WTC11 (cell line): Measurements from ENCODE around the gene EPN1. TPM values are rescaled to one million over a fixed set of nuclear protein-coding genes. Genes with fewer than 3 reads are reported as not detected.

Experiments
- AR ChIP-seq: fragments of 250-450 bp; sonication (Bioruptor Pico); IDR thresholded peaks from 2 replicates; pipeline ENCODE4 v1.9.0; 2021; ENCODE audit warnings: mild to moderate bottlenecking
- ATF1 ChIP-seq: sonication (generic); formaldehyde crosslinking; IDR thresholded peaks from 2 replicates; pipeline ENCODE4 v1.8.1; 2023; ENCODE audit warnings: mild to moderate bottlenecking, moderate library complexity, missing genetic modification reagents
- CREB1 ChIP-seq: sonication (generic); formaldehyde crosslinking; IDR thresholded peaks from 2 replicates; pipeline ENCODE4 v1.8.0; 2023; ENCODE audit warnings: mild to moderate bottlenecking, missing genetic modification reagents
- CREM ChIP-seq: sonication (generic); formaldehyde crosslinking; IDR thresholded peaks from 2 replicates; pipeline ENCODE4 v1.8.1; 2022; ENCODE audit warnings: mild to moderate bottlenecking, missing genetic modification reagents, moderate library complexity
- ETV6 ChIP-seq: sonication (generic); formaldehyde crosslinking; IDR thresholded peaks from 2 replicates; pipeline ENCODE4 v1.8.1; 2022; ENCODE audit warnings: mild to moderate bottlenecking, missing genetic modification reagents
- FOXJ3 ChIP-seq: sonication (generic); formaldehyde crosslinking; IDR thresholded peaks from 2 replicates; pipeline ENCODE4 v1.9.0; 2021; ENCODE audit warnings: missing genetic modification reagents, mild to moderate bottlenecking, borderline replicate concordance
- FOXK1 ChIP-seq: sonication (generic); formaldehyde crosslinking; IDR thresholded peaks from 2 replicates; pipeline ENCODE4 v1.8.0; 2022; ENCODE audit warnings: mild to moderate bottlenecking, moderate library complexity, missing genetic modification reagents
- FOXP1 ChIP-seq: sonication (generic); formaldehyde crosslinking; IDR thresholded peaks from 2 replicates; pipeline ENCODE4 v1.8.0; 2022; ENCODE audit warnings: missing genetic modification reagents, mild to moderate bottlenecking, moderate library complexity, borderline replicate concordance
- GRHL2 ChIP-seq: fragments of 250-450 bp; sonication (Bioruptor Pico); IDR thresholded peaks from 2 replicates; pipeline ENCODE4 v1.8.0; 2022; ENCODE audit warnings: mild to moderate bottlenecking, moderate library complexity; ENCODE audit not compliant: insufficient replicate concordance, severe bottlenecking
- GTF2I ChIP-seq: fragments of 250-450 bp; sonication (Bioruptor Pico); conservative IDR thresholded peaks from 2 replicates; pipeline ENCODE4 v1.4.0; 2021; ENCODE audit warnings: mild to moderate bottlenecking
- HMGA2 ChIP-seq: fragments of 250-450 bp; sonication (Bioruptor Pico); IDR thresholded peaks from 2 replicates; pipeline ENCODE4 v1.4.0; 2021; ENCODE audit warnings: mild to moderate bottlenecking, moderate library complexity
- KAT7 ChIP-seq: sonication (generic); formaldehyde crosslinking; IDR thresholded peaks from 2 replicates; pipeline ENCODE4 v1.8.1; 2023; ENCODE audit warnings: missing genetic modification reagents, mild to moderate bottlenecking, borderline replicate concordance
- MXD4 ChIP-seq: fragments of 250-450 bp; sonication (Bioruptor Pico); IDR thresholded peaks from 2 replicates; pipeline ENCODE4 v1.8.0; 2021; ENCODE audit warnings: mild to moderate bottlenecking, moderate library complexity, borderline replicate concordance
- NFATC4 ChIP-seq: fragments of 250-450 bp; sonication (Bioruptor Pico); IDR thresholded peaks from 2 replicates; pipeline ENCODE4 v1.9.0; 2021; ENCODE audit warnings: mild to moderate bottlenecking
- NR3C1 ChIP-seq: sonication (generic); formaldehyde crosslinking; conservative IDR thresholded peaks from 2 replicates; pipeline ENCODE4 v1.8.1; 2023; ENCODE audit warnings: low read depth, mild to moderate bottlenecking, missing genetic modification reagents
- OVOL2 ChIP-seq: fragments of 250-450 bp; sonication (Bioruptor Pico); IDR thresholded peaks from 2 replicates; pipeline ENCODE4 v1.9.0; 2021; ENCODE audit warnings: mild to moderate bottlenecking, borderline replicate concordance
- RORB ChIP-seq: fragments of 250-450 bp; sonication (Bioruptor Pico); IDR thresholded peaks from 2 replicates; pipeline ENCODE4 v1.9.0; 2021; ENCODE audit warnings: mild to moderate bottlenecking
- SMAD3 ChIP-seq: sonication (generic); formaldehyde crosslinking; IDR thresholded peaks from 2 replicates; pipeline ENCODE4 v1.8.0; 2022; ENCODE audit warnings: missing genetic modification reagents, mild to moderate bottlenecking, borderline replicate concordance
- SP1 ChIP-seq: sonication (generic); formaldehyde crosslinking; conservative IDR thresholded peaks from 2 replicates; pipeline ENCODE4 v1.8.1; 2022; ENCODE audit warnings: missing genetic modification reagents
- TCF7 ChIP-seq: sonication (generic); formaldehyde crosslinking; IDR thresholded peaks from 2 replicates; pipeline ENCODE4 v1.8.0; 2022; ENCODE audit warnings: mild to moderate bottlenecking, low read depth, missing genetic modification reagents, moderate library complexity
- TEAD1 ChIP-seq: sonication (generic); formaldehyde crosslinking; IDR thresholded peaks from 2 replicates; pipeline ENCODE4 v1.8.0; 2022; ENCODE audit warnings: mild to moderate bottlenecking, missing genetic modification reagents
- USF2 ChIP-seq: sonication (generic); formaldehyde crosslinking; IDR thresholded peaks from 2 replicates; pipeline ENCODE4 v1.8.1; 2023; ENCODE audit warnings: mild to moderate bottlenecking, missing genetic modification reagents, moderate library complexity
- ZBTB21 ChIP-seq: sonication (generic); formaldehyde crosslinking; IDR thresholded peaks from 2 replicates; pipeline ENCODE4 v1.8.1; 2023; ENCODE audit warnings: mild to moderate bottlenecking, missing genetic modification reagents, borderline replicate concordance
- ZNF121 ChIP-seq: sonication (generic); formaldehyde crosslinking; IDR thresholded peaks from 2 replicates; pipeline ENCODE4 v1.8.0; 2023; ENCODE audit warnings: missing genetic modification reagents
- ZNF396 ChIP-seq: fragments of 250-450 bp; sonication (Bioruptor Pico); IDR thresholded peaks from 2 replicates; pipeline ENCODE4 v1.8.0; 2021; ENCODE audit warnings: mild to moderate bottlenecking, moderate library complexity, borderline replicate concordance
- ZNF532 ChIP-seq: fragments of 250-450 bp; sonication (Bioruptor Pico); IDR thresholded peaks from 2 replicates; pipeline ENCODE4 v1.9.0; 2021; ENCODE audit warnings: mild to moderate bottlenecking, borderline replicate concordance
- total RNA-seq: library from RNA; stranded (reverse); gene quantifications from 3 replicates; pipeline ENCODE4 v1.2.3, GENCODE V29; 2021
- TF ChIP-seq, protein P1 (sequence below): sonication (generic); formaldehyde crosslinking; IDR thresholded peaks from 2 replicates; pipeline ENCODE4 v1.8.1; 2022; ENCODE audit warnings: low read depth, mild to moderate bottlenecking, moderate library complexity, missing genetic modification reagents, borderline replicate concordance
- TF ChIP-seq, protein P2 (sequence below): fragments of 250-450 bp; sonication (Bioruptor Pico); IDR thresholded peaks from 2 replicates; pipeline ENCODE4 v1.8.0; 2021; ENCODE audit warnings: mild to moderate bottlenecking
- TF ChIP-seq, protein P3 (sequence below): sonication (generic); formaldehyde crosslinking; IDR thresholded peaks from 2 replicates; pipeline ENCODE4 v1.8.1; 2022; ENCODE audit warnings: missing genetic modification reagents, borderline replicate concordance

Gene EPN1
- total RNA-seq, 1 experiment from 2014 or later: 234 TPM

DNA sequence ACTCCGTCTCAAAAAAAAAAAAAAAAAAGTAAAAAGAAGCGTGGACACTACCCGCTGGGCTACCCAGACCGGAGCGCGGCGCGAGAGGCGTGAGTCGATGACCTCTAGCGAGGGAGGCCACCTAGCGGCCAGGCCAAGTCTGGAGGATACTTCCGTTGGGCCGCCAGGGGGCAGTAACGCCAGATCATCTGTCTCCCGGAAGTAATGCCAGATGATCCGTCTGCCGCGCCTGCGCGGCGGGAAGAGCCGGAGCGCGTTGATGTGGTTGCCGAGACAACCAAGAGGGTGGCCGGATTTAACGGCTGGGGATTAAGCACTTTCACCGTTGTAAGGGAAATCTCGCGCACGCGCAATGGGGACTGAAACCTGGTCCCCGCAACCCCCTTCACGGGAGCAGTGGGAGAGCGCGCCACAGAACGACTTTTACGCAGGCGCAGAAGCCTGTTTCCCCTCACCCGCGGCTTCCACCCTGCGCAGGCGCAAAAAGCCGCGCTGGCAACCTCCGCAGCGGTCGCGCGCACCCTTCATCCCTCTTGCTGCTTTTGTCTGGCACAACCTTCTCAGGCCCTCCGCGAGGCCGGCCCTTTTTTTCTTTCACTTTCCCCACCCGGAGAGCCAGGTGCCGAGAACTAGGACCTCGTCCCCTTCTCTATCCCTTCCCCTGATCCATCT is 21.2 kb upstream of the EPN1 start (continued):
- TF ChIP-seq, protein P1, sequence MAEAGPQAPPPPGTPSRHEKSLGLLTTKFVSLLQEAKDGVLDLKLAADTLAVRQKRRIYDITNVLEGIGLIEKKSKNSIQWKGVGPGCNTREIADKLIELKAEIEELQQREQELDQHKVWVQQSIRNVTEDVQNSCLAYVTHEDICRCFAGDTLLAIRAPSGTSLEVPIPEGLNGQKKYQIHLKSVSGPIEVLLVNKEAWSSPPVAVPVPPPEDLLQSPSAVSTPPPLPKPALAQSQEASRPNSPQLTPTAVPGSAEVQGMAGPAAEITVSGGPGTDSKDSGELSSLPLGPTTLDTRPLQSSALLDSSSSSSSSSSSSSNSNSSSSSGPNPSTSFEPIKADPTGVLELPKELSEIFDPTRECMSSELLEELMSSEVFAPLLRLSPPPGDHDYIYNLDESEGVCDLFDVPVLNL (CRISPR knock-in tag): no peak
- no peak for TF ChIP-seq ZNF396 (CRISPR knock-in tag)
- TF ChIP-seq SMAD3 (CRISPR knock-in tag): no peak
- TF ChIP-seq ZNF121: no peak
- no peak for TF ChIP-seq NR3C1 (CRISPR knock-in tag)
- no peak for TF ChIP-seq GTF2I (CRISPR knock-in tag)
- no peak for TF ChIP-seq HMGA2 (CRISPR knock-in tag)
- TF ChIP-seq CREM (CRISPR knock-in tag): no peak; the same call in 1 of the 2 replicates
- no peak for TF ChIP-seq FOXP1 (CRISPR knock-in tag)
- TF ChIP-seq ZBTB21 (CRISPR knock-in tag): no peak
- TF ChIP-seq GRHL2 (CRISPR knock-in tag): no peak
- peak; percentile 54; the same call in 1 of the 2 replicates for TF ChIP-seq SP1
- TF ChIP-seq CREB1: no peak
- TF ChIP-seq USF2 (CRISPR knock-in tag): peak; percentile 25; the same call in 1 of the 2 replicates
- TF ChIP-seq NFATC4: no peak
- TF ChIP-seq MXD4: no peak
- TF ChIP-seq AR (CRISPR knock-in tag): no peak
- TF ChIP-seq RORB (CRISPR knock-in tag): no peak
- peak; percentile 19; the same call in 1 of the 2 replicates for TF ChIP-seq ETV6
- TF ChIP-seq, protein P2, sequence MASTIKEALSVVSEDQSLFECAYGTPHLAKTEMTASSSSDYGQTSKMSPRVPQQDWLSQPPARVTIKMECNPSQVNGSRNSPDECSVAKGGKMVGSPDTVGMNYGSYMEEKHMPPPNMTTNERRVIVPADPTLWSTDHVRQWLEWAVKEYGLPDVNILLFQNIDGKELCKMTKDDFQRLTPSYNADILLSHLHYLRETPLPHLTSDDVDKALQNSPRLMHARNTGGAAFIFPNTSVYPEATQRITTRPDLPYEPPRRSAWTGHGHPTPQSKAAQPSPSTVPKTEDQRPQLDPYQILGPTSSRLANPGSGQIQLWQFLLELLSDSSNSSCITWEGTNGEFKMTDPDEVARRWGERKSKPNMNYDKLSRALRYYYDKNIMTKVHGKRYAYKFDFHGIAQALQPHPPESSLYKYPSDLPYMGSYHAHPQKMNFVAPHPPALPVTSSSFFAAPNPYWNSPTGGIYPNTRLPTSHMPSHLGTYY (CRISPR knock-in tag): no peak
- no peak for TF ChIP-seq OVOL2
- no peak for TF ChIP-seq KAT7
- TF ChIP-seq, protein P3, sequence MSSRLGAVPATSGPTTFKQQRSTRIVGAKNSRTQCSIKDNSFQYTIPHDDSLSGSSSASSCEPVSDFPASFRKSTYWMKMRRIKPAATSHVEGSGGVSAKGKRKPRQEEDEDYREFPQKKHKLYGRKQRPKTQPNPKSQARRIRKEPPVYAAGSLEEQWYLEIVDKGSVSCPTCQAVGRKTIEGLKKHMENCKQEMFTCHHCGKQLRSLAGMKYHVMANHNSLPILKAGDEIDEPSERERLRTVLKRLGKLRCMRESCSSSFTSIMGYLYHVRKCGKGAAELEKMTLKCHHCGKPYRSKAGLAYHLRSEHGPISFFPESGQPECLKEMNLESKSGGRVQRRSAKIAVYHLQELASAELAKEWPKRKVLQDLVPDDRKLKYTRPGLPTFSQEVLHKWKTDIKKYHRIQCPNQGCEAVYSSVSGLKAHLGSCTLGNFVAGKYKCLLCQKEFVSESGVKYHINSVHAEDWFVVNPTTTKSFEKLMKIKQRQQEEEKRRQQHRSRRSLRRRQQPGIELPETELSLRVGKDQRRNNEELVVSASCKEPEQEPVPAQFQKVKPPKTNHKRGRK: no peak
- TF ChIP-seq TCF7: no peak
- TF ChIP-seq FOXJ3 (CRISPR knock-in tag): no peak
- 0 out of 2 replicates have a peak, but pooled peaks have one; percentile 29 for TF ChIP-seq FOXK1 (CRISPR knock-in tag)
- no peak for TF ChIP-seq ATF1 (CRISPR knock-in tag)
- TF ChIP-seq TEAD1 (CRISPR knock-in tag): peak; percentile 59; the same call in 1 of the 2 replicates
- no peak for TF ChIP-seq ZNF532
